ENCODE measurements around the gene ST3GAL2.
A peak's percentile ranks its signal among the peaks of the same experiment; 100 is the strongest.

The ST3GAL2 gene, protein sequence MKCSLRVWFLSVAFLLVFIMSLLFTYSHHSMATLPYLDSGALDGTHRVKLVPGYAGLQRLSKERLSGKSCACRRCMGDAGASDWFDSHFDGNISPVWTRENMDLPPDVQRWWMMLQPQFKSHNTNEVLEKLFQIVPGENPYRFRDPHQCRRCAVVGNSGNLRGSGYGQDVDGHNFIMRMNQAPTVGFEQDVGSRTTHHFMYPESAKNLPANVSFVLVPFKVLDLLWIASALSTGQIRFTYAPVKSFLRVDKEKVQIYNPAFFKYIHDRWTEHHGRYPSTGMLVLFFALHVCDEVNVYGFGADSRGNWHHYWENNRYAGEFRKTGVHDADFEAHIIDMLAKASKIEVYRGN

DNA sequence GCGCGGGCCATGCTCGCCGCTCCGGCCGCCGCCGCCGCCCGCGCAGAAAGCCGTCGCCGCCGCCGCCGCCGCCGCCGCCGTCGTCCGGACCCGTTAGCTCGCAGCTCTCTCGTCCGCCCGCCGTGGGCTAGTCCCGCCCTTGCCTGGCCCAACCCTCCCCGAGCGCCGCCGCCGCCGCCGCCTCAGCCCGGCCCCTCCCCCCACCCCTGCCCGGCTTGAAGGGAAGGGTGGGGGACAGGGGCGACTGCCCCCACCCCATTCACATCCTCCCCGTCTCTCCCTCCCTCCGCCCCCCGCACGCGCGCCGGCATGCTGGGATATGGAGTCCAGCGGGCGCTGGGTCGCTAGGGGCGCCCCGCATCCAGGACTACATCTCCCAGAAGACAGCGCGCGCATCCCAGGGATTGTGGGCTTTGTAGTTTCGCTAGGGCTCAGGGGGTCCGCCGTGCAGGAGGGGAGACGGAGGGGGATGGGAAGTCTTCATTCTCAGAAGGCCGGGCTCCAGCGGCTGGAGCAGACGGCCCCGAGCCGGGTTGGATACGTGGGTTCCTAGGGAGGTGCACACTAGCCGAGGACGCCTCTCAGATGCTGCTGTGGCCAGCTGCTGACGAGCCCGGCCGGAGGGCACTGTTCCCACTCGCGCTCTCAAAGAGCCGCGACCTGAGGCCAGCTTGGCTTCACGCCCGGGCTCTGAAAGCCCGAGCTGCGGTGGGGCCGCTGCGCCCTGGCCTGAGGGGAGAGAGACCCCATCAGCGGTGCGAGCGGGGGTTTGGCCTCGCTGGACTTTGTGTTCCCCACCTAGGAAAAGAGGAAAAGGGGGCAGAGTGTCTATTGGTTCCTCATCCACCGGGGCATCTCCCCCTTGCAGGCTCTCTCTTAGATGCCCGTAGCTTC, at the start of gene ST3GAL2:
Gene ST3GAL2, minus strand, starts transcription at position 132 of the 894 bp plus-strand sequence. CDS start 40,570 bp downstream, outside the sequence.
- peak within 1 kb of the TSS; percentile 86 to 87 for H3K4me3 ChIP-seq (ENCODE audit: low read depth in 1 of 2, low read length in 1 of 2)
- TF ChIP-seq, protein P1, sequence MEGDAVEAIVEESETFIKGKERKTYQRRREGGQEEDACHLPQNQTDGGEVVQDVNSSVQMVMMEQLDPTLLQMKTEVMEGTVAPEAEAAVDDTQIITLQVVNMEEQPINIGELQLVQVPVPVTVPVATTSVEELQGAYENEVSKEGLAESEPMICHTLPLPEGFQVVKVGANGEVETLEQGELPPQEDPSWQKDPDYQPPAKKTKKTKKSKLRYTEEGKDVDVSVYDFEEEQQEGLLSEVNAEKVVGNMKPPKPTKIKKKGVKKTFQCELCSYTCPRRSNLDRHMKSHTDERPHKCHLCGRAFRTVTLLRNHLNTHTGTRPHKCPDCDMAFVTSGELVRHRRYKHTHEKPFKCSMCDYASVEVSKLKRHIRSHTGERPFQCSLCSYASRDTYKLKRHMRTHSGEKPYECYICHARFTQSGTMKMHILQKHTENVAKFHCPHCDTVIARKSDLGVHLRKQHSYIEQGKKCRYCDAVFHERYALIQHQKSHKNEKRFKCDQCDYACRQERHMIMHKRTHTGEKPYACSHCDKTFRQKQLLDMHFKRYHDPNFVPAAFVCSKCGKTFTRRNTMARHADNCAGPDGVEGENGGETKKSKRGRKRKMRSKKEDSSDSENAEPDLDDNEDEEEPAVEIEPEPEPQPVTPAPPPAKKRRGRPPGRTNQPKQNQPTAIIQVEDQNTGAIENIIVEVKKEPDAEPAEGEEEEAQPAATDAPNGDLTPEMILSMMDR (IDR thresholded peaks at IDR 0.05): peak; percentile 67
- H3K4me1 ChIP-seq (ENCODE audit: control insufficient read depth in 1 of 2, insufficient read depth in 1 of 2, low read depth in 1 of 2, low read length in 1 of 2): peaks cover 28 to 39% of the 10 kb centered on the region in 2 experiments
- H3K9me3 ChIP-seq: no peaks in the 10 kb centered on the region
- no peaks in the 10 kb centered on the region for H3K27me3 ChIP-seq
- H3K36me3 ChIP-seq: peaks cover 11% of the 10 kb centered on the region
- H3K27ac ChIP-seq: peak within 1 kb of the TSS; percentile 82

DNA sequence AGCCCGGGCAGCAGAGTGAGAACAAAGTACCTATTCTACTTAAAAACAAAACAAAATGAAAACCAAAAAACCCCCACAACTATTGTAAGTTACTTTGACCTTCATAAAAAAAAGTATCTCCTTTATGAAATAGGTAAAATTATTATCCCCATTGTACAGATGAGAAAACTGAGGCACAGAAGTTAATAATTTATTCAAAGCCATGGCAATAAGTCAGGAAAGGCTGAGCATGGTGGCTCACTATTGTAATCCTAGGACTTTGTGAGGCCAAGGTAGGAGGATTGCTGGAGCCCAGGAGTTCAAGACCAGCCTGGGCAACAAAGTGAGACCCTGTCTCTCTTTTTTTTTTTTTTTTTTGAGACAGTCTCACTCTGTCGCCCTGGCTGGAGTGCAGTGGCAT, 46.0 kb upstream of the ST3GAL2 start:
- Histone ChIP-seq H3K27ac (no peak overlapping the region), H3K4me1 (ENCODE audit: control insufficient read depth in 1 of 2, insufficient read depth in 1 of 2, low read depth in 1 of 2, low read length in 1 of 2) (no peaks in the 10 kb centered on the region), H3K27me3 (no peaks in the 10 kb centered on the region), H3K9me3 (no peaks in the 10 kb centered on the region), H3K36me3 (peaks cover 83% of the 10 kb centered on the region), H3K4me3 (ENCODE audit: low read depth in 1 of 2, low read length in 1 of 2) (no peak overlapping the region)
- TF ChIP-seq, protein P1 (IDR thresholded peaks at IDR 0.05): no peak

DNA sequence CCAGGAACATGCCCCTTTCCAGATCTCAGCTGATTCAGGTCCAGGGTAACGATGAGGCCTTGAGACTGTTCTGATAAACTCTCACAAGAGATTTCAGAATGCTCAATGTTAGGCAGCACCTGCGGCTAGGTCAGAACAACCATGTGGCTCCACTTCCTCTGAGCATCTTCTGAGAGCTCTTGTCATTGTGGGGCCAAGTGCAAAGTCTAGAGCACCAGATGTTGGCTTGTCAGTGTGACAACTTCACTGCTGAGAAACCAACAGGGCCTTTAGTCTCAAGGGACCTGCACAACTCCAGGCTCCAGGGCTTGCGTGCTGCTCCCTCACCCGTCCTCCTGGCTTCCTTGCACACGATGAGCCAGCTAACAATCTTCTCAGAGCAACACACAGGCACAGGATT, 44.5 kb upstream of the ST3GAL2 start:
- Histone ChIP-seq H3K4me3 (ENCODE audit: low read depth in 1 of 2, low read length in 1 of 2) (no peak overlapping the region), H3K9me3 (no peaks in the 10 kb centered on the region), H3K27me3 (no peaks in the 10 kb centered on the region), H3K4me1 (ENCODE audit: control insufficient read depth in 1 of 2, insufficient read depth in 1 of 2, low read depth in 1 of 2, low read length in 1 of 2) (no peaks in the 10 kb centered on the region), H3K27ac (no peak overlapping the region), H3K36me3 (peaks cover 85% of the 10 kb centered on the region)
- TF ChIP-seq, protein P1 (IDR thresholded peaks at IDR 0.05): no peak

DNA sequence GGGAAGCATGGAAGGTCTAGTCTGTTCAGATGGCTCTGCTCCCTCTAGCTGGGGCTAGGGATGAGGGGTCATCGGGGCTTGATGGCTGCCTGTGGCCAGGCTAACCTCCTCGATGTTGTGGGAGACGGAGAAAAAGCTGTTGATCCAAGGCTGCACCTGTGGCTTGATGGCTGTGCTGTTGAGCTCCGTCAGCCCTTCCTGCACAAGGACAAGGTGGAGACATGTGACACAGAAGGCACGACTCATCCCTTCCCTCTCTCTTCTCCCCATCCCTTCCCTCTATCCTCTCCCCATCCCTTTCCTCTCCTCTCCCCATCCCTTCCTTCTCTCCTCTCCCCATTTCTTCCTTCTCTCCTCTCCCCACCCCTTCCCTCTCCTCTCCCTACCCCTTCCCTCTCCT, 43.7 kb upstream of the ST3GAL2 start:
- Histone ChIP-seq H3K27ac (no peak overlapping the region), H3K36me3 (peaks cover 84% of the 10 kb centered on the region), H3K4me3 (ENCODE audit: low read depth in 1 of 2, low read length in 1 of 2) (no peak overlapping the region), H3K4me1 (ENCODE audit: control insufficient read depth in 1 of 2, insufficient read depth in 1 of 2, low read depth in 1 of 2, low read length in 1 of 2) (no peaks in the 10 kb centered on the region), H3K27me3 (no peaks in the 10 kb centered on the region), H3K9me3 (no peaks in the 10 kb centered on the region)
- TF ChIP-seq, protein P1 (IDR thresholded peaks at IDR 0.05): no peak

DNA sequence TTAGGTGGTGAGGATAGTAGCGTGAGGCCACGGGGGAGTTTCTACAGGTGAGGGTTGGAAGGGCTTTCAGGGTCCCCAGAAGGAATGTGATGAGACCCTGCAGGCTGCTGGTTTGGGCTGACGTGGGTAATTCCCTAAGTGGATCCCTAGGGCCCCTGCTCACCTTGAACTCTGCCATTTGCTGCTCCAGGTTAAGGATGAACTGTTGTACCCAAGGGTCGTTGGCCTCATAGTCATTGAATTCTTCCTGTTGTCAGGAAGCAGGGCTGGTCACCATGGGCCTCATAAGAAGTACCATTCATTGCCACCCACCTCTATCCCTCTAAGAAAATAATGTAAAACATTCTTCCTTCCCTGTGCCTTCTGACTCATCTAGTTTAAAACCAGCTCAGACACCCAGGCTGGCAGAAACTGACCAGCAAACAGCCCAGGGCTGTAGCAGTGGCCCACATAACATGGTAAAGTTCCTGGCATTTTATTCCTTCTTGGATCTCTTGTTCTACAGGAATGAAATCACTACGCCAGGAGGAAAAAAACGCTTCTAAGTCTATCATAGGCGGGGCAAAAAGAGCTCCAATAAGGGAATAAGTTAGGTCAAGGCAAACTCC, 43.1 kb upstream of the ST3GAL2 start:
- Histone ChIP-seq H3K4me1 (ENCODE audit: control insufficient read depth in 1 of 2, insufficient read depth in 1 of 2, low read depth in 1 of 2, low read length in 1 of 2) (no peaks in the 10 kb centered on the region), H3K4me3 (ENCODE audit: low read depth in 1 of 2, low read length in 1 of 2) (no peak overlapping the region), H3K27me3 (no peaks in the 10 kb centered on the region), H3K27ac (no peak overlapping the region), H3K36me3 (peaks cover 84% of the 10 kb centered on the region), H3K9me3 (no peaks in the 10 kb centered on the region)
- TF ChIP-seq, protein P1 (IDR thresholded peaks at IDR 0.05): no peak
